Hepatocyte (in vitro differentiated cells): Measurements from ENCODE around the gene SLC34A3. TPM values are rescaled to one million over a fixed set of nuclear protein-coding genes. Genes with fewer than 3 reads are reported as not detected.
"Not testable (repeated sequence)": the region's sequence is repeated elsewhere in the genome, so short reads cannot be mapped to it uniquely, and the experiment has no call there.

ENCODE experiments used
- DNase-seq: peaks from one replicate; pipeline ENCODE4 v3.0.0-alpha.2; 2016; ENCODE audit warnings: low spot score
- H2AFZ ChIP-seq: fragments of 200-600 bp; sonication (generic); 2 replicates; pipeline ENCODE4 v1.6.0; 2016; ENCODE audit warnings: antibody characterized with exemption, mild to moderate bottlenecking
- H3K27ac ChIP-seq: fragments of 200-600 bp; sonication (generic); 2 replicates; pipeline ENCODE4 v1.5.1; 2016; ENCODE audit warnings: mild to moderate bottlenecking
- H3K27me3 ChIP-seq: fragments of 200-600 bp; sonication (generic); 2 replicates; pipeline ENCODE4 v1.6.1; 2016
- H3K36me3 ChIP-seq: fragments of 200-600 bp; sonication (generic); replicated peaks from 2 replicates; pipeline ENCODE4 v1.5.1; 2016; ENCODE audit warnings: low read depth; ENCODE audit not compliant: insufficient read depth
- H3K4me1 ChIP-seq: fragments of 200-600 bp; sonication (generic); 2 replicates; pipeline ENCODE4 v1.5.1; 2016; ENCODE audit warnings: mild to moderate bottlenecking, moderate library complexity; ENCODE audit not compliant: insufficient read depth
- H3K4me2 ChIP-seq: fragments of 200-600 bp; sonication (generic); 2 replicates; pipeline ENCODE4 v1.6.0; 2016
- H3K4me3 ChIP-seq: fragments of 200-600 bp; sonication (generic); 2 replicates; pipeline ENCODE4 v1.5.1; 2016; ENCODE audit warnings: mild to moderate bottlenecking
- H3K79me2 ChIP-seq: fragments of 200-600 bp; sonication (generic); 2 replicates; pipeline ENCODE4 v1.6.0; 2017; ENCODE audit warnings: mild to moderate bottlenecking
- H3K9me2 ChIP-seq: fragments of 200-600 bp; sonication (generic); replicated peaks from 2 replicates; pipeline ENCODE4 v1.6.0; 2017; ENCODE audit warnings: mild to moderate bottlenecking; ENCODE audit not compliant: insufficient read depth
- H3K9me3 ChIP-seq: fragments of 200-600 bp; sonication (generic); 2 replicates; pipeline ENCODE4 v1.5.1; 2016; ENCODE audit warnings: low read depth, mild to moderate bottlenecking
- H4K20me1 ChIP-seq: fragments of 200-600 bp; sonication (generic); 2 replicates; pipeline ENCODE4 v1.6.0; 2016; ENCODE audit warnings: mild to moderate bottlenecking; ENCODE audit not compliant: insufficient read depth, poor library complexity, severe bottlenecking
- CTCF ChIP-seq: fragments of 200-600 bp; sonication (generic); IDR thresholded peaks from 2 replicates; pipeline ENCODE4 v1.5.1; 2016; ENCODE audit warnings: antibody characterized with exemption, mild to moderate bottlenecking; ENCODE audit not compliant: poor library complexity
- EZH2 ChIP-seq: fragments of 200-600 bp; sonication (generic); IDR thresholded peaks from 2 replicates; pipeline ENCODE4 v1.6.1; 2016; ENCODE audit warnings: antibody characterized with exemption, mild to moderate bottlenecking, borderline replicate concordance
- EZH2phosphoT487 ChIP-seq: fragments of 200-600 bp; sonication (generic); IDR thresholded peaks from one replicate; pipeline ENCODE4 v1.6.1; 2018; ENCODE audit warnings: antibody characterized with exemption, mild to moderate bottlenecking, low read depth, moderate library complexity; ENCODE audit not compliant: unreplicated experiment, severe bottlenecking
- WGBS: methylation state at CpG from one replicate; pipeline ENCODE4 v1.1.6; 2016; ENCODE audit warnings: low lambda C conversion rate; ENCODE audit errors: missing lambda C conversion rate; 5-methylcytosine and 5-hydroxymethylcytosine counted together
- polyA plus RNA-seq: library from polyadenylated mRNA; unstranded; fragments of >200 nt; fragmentation: Nextera tagmentation; extraction: Ambion mirVana; gene quantifications from 2 replicates; pipeline ENCODE4 v1.2.1, GENCODE V29; 2016
- total RNA-seq: library from RNA; depleted of rRNA; stranded (reverse); fragments of >200 nt; gene quantifications from 2 replicates; pipeline ENCODE4 v1.2.3, GENCODE V29; 2014

The SLC34A3 gene
- total and polyA plus RNA-seq, 2 experiments from 2014 or later, result 2.7 to 4.7 TPM

GRCh38 chr9:137242269-137243203, 11.8 kb downstream of the SLC34A3 start:
- WGBS, result 74% methylated on average over 36 of the region's 36 CpGs

GRCh38 chr9:137243266-137243625, 12.5 kb downstream of the SLC34A3 start:
- peaks cover 20% of the 10 kb centered on the region for H3K4me1 ChIP-seq
- not testable (repeated sequence) for H3K36me3 ChIP-seq, H3K27me3 ChIP-seq, H3K4me3 ChIP-seq, DNase-seq, H2AFZ ChIP-seq, H3K27ac ChIP-seq, H3K9me3 ChIP-seq, H3K9me2 ChIP-seq
- WGBS, result 96% methylated on average over 18 of the region's 18 CpGs
- H3K79me2 ChIP-seq, result peaks cover 45% of the 10 kb centered on the region
- H3K4me2 ChIP-seq, result peak overlapping the region; percentile 94
- peaks cover 24% of the 10 kb centered on the region for H4K20me1 ChIP-seq

More at GRCh38 chr9:137242269-137243203, 11.8 kb downstream of the SLC34A3 start:
- Histone ChIP-seq H3K9me2 (no peaks in the 10 kb centered on the region), H3K4me1 (peaks cover 20% of the 10 kb centered on the region), H4K20me1 (peaks cover 24% of the 10 kb centered on the region), H3K79me2 (peaks cover 52% of the 10 kb centered on the region), H3K9me3 (no peaks in the 10 kb centered on the region), H3K4me2 (peak overlapping the region; percentile 94), H3K27ac (peak overlapping the region; percentile 94), H3K27me3 (no peaks in the 10 kb centered on the region), H3K36me3 (no peaks in the 10 kb centered on the region), H2AFZ (no peak overlapping the region), H3K4me3 (peak overlapping the region; percentile 98)
- no peak for TF ChIP-seq EZH2phosphoT487
- no peak for TF ChIP-seq CTCF
- no peak for TF ChIP-seq EZH2
- no peak for DNase-seq

- WGBS, result 65% methylated on average over 15 of the region's 15 CpGs
- H3K79me2 ChIP-seq, result peaks cover 39% of the 10 kb centered on the region
- peaks cover 24% of the 10 kb centered on the region for H4K20me1 ChIP-seq
- H3K4me2 ChIP-seq, result peak overlapping the region; percentile 94
- TF ChIP-seq EZH2phosphoT487, result no peak
- TF ChIP-seq EZH2, result no peak
- no peak for TF ChIP-seq CTCF
- no peak overlapping the region for H2AFZ ChIP-seq
- no peaks in the 10 kb centered on the region for H3K36me3 ChIP-seq
- no peaks in the 10 kb centered on the region for H3K9me2 ChIP-seq
- H3K27me3 ChIP-seq, result no peaks in the 10 kb centered on the region
- H3K4me1 ChIP-seq, result peaks cover 18% of the 10 kb centered on the region
- no peaks in the 10 kb centered on the region for H3K9me3 ChIP-seq
- DNase-seq, result no peak
- no peak overlapping the region for H3K27ac ChIP-seq
- H3K4me3 ChIP-seq, result no peak overlapping the region
Measured at GRCh38 chr9:137243626-137244485, 13.2 kb downstream of the SLC34A3 start.
